H4 (cell line): ENCODE data around the gene TMEM181. TPM values are rescaled to one million over a fixed set of nuclear protein-coding genes. Genes with fewer than 3 reads are reported as not detected.
"Not testable (repeated sequence)": the region's sequence is repeated elsewhere in the genome, so short reads cannot be mapped to it uniquely, and the experiment has no call there.

Experiments used
- DNase-seq: peaks from one replicate; pipeline ENCODE4 v3.0.0-alpha.2; 2015; ENCODE audit warnings: low spot score
- total RNA-seq: library from RNA; depleted of rRNA; stranded (reverse); fragments of >200 nt; shearing (Covaris generic); gene quantifications from 2 replicates; pipeline ENCODE4 v1.2.3, GENCODE V29; 2014

The TMEM181 gene
- total RNA-seq, 1 experiment from 2014 or later, result 16.1 TPM

GRCh38 chr6:158536891-158537798, 22.7 kb upstream of the TMEM181 start:
- no peak for DNase-seq

DNA sequence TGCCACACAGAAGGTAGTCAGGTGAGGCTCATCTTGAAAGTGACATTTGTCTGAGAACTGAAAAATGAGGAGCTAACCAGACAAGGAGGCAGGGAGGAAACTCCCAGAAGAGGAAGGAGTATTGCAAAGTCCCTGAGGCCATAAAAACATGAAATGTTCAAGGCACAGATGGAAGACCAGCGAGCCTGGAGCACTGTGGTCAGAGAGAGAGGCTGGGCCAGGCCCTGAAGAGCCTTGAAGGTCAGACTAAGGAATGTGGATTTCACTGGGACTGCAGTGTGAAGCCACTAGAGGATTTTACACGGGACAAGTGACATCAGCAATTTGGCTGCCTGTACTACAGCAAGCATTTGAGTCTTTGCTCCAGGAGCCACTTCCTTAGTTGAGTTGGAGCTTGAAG, 21.1 kb upstream of the TMEM181 start:
- no peak for DNase-seq

- no peak for DNase-seq
Measured at GRCh38 chr6:158539413-158539812, 20.5 kb upstream of the TMEM181 start.

DNA sequence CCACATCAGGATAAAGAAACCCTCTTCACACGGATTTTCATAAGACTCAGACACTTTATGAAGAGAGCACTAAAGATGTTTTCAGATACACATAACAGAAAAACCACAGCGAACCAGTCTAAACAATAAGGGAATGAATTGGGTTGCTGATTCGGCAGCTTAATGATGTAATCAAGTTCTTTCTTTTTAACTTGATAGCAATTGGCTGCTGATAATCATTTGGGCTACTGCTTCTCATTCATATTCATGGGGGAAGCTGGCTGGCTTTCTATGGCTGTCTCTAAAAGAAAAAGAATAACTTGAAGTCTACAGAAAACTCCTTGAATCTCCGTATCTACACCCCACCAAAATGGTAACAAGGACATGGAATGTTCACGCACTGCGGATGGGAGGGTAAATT, 20.0 kb upstream of the TMEM181 start:
- no peak for DNase-seq

GRCh38 chr6:158543606-158544185, 16.2 kb upstream of the TMEM181 start:
- DNase-seq, result no peak

GRCh38 chr6:158544428-158544827, 15.5 kb upstream of the TMEM181 start:
- DNase-seq, result no peak

DNA sequence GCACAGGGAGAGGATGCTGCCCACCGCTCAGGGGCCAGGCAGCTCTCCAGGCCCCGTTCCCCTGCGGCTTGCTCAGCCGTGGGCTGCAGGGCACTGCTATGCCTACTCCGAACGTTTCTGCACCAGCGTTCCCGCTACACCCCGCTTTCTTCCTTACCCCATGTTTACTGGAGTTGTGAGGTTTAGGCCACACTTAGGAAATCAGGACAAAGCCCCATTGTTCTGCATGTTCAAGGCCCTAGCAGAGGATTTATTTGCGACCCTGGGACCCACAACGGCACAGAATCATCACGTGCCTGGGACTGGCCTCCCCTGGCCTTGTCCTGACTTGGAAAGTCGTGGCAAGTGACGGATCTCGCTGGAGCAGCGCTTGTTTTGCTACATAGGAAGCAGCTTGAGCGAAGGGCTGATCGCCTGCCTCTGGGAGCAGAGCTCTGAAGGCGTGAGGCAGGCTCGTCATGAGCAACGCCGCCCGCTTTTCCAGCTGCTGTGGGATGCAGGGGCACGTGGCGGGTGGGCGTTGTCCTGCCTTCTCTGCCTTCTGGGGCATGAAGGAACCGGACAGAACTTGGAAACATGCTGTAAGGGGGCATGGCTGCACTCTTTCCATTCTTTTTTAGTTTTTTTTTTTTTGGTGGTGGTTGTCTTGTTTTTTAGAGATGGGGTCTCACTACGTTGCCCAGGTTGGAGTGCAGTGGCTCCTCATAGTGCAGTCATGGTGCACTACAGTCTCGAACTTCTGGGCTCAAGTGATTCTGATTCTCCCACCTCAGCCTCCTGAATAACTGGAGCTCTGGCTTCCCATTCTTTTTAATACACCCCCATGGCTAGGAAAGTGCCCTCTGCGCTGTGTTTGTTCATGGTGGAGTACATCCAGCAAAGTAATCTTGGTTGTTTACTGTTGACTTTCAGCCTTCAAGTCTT, 14.6 kb upstream of the TMEM181 start:
- DNase-seq, result no peak

GRCh38 chr6:158548418-158549161, 11.3 kb upstream of the TMEM181 start:
- no peak for DNase-seq

DNA sequence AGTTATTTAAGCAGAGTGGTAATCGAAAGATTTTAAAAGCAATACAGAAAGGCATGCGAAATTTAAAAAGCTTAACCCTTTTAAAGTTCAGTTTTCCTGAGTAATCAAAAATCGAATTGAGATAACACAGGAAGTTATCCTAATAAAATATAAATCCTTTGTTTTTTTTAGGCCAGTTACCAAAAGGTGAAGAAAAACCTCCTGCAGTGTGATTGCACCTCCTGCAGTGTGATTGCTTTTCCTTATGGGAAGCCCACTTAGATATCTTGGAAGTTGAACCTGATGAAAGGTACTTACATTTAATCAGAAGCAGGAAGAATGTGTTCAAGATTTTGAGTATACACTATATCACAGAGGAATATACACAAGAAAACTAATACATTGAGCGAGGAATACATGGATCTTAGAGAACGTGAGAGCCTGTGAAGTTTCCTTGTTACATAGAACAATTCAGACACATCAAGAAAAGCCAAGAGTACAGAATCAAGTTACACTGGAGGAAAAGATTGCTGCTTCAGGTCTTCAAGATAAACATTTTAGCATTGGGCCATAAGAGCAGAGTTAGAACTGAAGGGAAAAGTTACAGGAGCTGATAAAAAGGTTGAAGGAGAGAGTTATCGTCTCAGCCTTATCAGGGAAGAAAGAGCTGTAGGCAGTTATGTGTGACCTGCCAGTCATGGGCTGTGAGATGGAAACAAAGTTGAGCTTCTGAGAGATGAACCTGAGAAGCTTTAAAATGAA, 7.7 kb upstream of the TMEM181 start:
- DNase-seq, result no peak

- no peak for DNase-seq
Measured at GRCh38 chr6:158552796-158553138, 7.1 kb upstream of the TMEM181 start.

DNA sequence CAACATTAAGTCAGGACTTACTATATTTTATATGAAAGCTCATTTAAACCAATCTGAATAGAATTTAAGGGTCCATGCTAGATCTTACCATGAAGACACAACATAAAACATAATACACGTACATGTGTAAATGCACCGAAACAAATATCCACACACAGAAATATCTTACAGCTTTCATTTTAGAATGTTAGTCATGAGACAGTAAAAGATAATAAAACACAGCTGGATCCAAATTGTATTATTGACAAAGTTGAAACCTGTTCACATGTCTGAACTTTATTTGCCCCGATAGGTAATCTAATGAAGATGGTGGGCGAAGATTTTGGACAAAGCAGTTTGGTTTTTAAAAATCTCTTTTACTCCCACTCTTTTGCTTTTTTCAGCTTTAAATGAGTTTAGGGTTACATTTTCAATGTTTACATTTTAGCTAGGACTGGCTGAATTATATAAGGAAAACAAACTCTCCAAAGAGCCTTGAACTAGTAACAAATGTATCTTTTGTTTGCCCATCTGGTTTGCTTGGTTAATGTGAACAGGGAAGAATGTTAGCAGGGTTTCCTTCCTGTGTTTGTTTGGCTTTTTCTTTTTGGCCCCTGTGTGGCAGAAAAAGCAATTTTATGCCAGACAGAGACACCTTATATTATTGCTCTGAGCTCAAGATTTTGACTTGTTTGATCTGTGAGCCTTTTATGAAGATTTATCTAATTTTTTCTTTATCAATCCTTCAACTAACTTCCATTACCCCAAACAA, 5.1 kb upstream of the TMEM181 start:
- no peak for DNase-seq

GRCh38 chr6:158556113-158556512, 3.8 kb upstream of the TMEM181 start:
- DNase-seq, result no peak

DNA sequence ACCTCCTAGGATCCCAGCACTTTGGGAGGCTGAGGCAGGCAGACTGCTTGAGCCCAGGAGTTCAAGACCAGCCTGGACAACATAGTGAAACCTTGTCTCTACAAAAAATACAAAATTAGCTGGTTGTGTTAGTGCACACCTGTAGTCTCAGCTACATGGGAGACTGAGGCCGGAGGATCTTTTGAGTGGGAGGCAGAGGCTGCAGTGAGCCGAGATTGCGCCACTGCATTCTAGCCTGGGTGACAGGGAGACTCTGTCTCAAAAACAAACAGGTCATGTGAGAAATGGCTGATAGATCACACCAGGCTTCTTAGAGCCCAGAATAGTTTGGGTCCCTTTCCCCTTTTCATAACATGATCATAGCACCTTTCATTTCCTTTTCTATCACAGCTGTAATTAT, 2.8 kb upstream of the TMEM181 start:
- not testable (repeated sequence) for DNase-seq

DNA sequence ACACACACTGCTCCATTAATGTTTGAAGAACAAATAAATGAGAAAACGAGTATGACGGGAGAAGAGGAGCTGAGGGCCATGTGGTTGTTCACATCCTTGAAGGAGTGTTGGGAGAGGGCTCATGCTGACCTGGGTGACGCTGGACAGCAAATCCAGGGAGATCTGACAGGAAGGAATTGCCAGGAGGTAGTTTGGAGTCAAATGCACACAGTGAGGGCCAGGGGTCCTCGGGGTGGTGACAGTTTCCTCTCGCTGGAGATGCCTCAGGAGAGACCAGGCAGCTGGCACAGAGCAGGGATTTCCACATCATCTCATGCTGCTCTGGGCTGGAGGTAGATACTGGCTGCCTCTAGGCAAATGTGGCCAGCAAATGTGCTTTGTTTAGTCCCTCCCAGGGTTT, 2.0 kb upstream of the TMEM181 start:
- DNase-seq, result no peak

DNA sequence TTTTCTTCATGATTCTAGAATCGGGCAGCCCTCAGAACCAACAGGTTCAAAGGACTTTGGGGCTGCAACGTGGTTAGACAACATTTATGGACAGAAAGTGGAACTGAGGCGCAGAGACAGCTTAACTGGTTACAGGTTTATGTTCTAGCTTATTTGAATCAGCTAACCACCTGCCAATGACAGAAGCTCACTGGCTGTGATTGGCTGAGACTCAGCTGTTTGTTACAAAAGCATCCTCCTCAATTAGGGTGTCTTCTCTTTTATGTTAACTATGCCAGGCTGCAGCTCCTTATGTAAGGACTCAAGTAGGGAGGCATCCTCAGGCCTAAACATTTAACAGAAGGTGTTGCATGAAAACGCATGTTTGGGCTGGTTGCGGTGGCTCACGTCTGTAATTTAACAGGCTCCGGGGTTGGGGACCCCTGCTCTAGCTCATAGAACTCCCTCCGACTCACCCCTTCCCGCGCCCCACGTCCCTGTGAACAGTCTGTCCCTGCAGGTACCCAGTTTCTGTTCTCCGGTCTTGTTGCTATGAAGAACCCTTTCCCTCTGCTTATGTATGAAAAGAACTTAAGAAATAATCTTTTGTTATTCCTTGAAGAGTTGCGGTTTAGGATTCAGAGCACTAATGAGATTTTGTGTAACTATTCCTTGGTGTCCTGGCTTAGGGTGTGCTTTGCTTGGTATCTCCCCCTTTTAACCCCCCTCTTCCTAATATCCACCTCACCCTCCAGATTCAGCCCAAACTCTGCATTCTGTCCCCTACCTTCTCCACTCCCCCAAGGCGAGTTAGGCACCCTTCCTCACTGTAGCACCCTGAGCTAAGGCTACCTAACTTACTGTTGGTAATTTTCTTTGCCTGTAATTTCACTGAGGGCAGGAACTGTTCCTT, 1.2 kb upstream of the TMEM181 start:
- no peak for DNase-seq

DNA sequence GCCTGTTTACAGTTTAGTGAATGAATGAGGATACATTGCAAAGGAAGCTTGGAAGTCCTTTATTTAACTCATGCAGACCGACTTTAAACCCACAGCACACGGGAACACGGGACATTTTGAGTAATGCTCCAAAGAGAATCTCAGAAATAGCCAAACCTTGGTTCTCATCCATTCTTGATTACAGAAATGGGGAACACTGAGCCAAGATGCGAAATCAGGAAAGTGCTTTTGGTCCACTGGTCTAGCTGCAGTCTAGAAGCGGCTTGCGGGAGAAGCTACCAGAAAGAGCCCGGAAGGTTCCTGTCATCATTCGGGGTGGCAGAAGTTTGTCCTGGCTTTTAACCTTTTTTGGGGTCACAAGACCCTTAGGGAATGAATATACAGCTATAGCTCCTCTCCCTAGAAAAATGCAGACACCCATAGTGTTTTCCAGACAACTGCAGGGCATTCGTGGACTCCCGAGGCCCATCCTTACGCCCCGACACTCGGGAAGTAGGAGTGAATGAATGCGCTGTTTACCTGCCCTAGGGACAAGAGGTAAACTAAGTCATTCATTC, 475 bp upstream of the TMEM181 start:
- no peak for DNase-seq

DNA sequence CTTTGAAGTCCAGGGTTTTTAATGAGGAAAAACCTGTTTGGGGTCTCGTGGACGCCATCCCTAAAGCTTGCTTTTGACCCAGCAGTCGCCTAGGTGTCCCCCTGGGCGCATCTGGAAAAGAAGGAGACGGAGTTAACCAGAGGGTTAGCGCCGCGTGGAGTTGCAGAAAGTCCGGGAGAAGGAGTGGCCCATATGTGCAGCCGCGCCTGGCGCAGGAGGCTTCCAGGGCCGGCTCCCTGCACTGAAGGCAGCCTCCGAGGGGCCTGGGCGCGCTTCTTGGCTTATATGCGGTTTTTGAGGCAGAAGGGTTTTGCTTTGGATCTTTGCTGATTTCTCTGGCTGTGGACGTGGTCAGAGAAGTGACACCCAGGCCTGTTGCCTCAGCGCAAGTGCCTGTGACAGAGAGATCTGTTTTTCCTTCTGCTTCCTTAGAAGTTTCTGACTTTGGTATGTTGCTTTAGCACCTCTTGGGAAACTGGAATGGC, 987 bp downstream of the TMEM181 start:
- DNase-seq, result no peak

DNA sequence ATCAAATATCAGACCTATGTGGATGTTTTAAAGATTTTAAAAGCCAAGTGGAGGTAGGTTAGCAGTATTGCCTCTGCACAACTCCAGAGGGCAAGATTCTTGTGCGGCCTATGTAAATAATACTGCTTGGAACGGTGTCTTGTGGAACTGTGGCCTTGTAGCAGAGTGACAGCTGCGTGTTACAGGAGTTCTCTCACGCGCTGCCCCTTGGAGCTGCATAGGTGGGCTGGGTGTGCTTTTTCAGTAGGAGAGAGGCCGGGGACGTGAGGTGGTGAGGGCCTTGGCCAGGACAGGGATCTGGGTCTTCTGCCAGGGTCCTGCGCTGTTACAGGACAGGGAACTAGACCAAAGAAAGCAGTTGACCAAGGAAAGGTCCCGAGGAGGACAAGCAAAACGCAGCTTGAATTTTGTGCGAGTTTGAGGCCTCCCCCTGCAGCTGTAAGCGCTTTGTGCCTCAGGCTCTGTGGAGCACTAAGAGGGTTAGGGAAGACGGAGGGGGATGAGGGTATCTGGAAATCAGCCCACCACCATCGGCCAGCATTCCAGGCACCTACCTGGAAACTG, 1.5 kb downstream of the TMEM181 start:
- DNase-seq, result no peak
